ENCODE measurements around the gene CLCN2.

CLCN2 gene

GRCh38 chr3:184296616-184297015 is 64.8 kb downstream of the CLCN2 start:
- no peak overlapping the region for H3K4me3 ChIP-seq (ENCODE audit: low read depth, low read length)
- TF ChIP-seq, protein P1, sequence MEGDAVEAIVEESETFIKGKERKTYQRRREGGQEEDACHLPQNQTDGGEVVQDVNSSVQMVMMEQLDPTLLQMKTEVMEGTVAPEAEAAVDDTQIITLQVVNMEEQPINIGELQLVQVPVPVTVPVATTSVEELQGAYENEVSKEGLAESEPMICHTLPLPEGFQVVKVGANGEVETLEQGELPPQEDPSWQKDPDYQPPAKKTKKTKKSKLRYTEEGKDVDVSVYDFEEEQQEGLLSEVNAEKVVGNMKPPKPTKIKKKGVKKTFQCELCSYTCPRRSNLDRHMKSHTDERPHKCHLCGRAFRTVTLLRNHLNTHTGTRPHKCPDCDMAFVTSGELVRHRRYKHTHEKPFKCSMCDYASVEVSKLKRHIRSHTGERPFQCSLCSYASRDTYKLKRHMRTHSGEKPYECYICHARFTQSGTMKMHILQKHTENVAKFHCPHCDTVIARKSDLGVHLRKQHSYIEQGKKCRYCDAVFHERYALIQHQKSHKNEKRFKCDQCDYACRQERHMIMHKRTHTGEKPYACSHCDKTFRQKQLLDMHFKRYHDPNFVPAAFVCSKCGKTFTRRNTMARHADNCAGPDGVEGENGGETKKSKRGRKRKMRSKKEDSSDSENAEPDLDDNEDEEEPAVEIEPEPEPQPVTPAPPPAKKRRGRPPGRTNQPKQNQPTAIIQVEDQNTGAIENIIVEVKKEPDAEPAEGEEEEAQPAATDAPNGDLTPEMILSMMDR (IDR thresholded peaks at IDR 0.05; ENCODE audit: insufficient read depth, low read depth, low read length, missing control alignments) = no peak
- DNase-seq (ENCODE audit: low read depth) = no peak

Data from GM12865 (cell line).